Fibroblast of skin of left biceps (primary cell): ENCODE data around the gene NKIRAS2.

ENCODE experiments used
- DNase-seq, 2 experiments: peaks; one replicate each; pipeline ENCODE4 v3.0.0-alpha.2; 2013; ENCODE audit warnings: low read depth in 2 of 2

NKIRAS2 gene

GRCh38 chr17:42019509-42020404 is at the start of gene NKIRAS2:
Gene NKIRAS2, plus strand, starts transcription at chr17:42020090. Its CDS starts 1,488 bp downstream, at chr17:42021578.
- peak; percentile 66 to 68 for DNase-seq

DNA sequence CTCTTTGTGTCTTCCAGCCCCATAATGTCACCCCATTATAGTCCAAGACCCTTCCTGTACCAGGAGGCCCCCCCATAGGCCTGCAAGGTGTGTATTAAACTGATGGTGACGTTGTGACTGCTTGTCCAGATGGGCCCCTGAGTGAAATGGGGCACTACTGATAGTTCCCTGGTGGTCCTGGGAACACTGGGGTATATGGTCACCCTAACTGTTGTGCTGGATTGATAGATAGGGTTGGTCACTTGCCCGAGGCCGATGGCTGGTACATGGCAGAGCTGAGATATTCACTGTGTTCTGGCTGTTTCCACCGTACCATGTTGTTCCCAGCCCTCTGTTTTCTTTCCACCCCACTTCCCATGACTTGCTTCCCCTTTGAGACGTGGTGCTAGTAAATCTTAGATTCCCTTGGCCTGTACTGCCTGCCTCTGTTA is 49.0 kb upstream of the NKIRAS2 start:
- DNase-seq = no peak

- DNase-seq = no peak
Observed at GRCh38 chr17:41971721-41972523, 48.0 kb upstream of the NKIRAS2 start.

DNA sequence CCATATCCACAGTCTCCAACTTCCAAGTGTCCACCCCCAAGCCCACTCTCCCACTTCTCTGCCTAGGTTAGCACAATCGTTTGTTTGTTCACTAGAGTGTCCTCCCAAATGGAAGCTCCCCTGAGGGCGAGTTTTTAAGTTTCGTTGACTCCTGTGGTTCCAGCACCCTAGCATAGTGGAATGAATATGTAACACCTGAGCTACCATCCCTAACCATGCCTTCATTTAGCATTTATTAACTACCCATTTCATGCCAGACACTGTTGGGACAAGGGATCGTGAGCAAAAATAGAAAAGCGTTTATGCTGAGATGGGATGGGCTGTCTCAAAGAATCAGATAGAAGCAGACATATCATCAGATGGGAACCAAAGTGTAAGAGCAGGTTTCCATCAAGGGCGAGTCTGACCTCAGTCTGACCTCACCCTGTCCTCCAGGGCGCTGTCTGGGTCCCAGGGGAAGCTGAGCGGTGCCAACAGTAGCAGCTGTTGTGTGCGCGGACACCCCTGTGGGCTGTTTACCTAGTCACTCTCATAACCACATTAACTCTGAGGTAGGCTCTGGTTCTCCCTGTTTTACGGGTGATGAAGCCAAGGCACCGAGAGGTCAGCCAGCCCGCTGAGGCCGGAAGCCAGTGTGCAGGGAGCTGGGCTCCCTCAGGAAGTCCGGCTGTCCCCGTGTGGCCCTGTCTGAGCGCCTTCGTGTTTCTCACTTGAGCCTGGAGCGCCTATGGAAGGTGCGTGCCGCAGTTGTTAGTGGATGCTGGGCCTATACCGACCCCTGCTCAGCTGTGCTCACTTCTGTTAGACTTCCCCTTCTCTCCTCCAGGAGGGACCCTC is 47.1 kb upstream of the NKIRAS2 start:
- no peak for DNase-seq

DNA sequence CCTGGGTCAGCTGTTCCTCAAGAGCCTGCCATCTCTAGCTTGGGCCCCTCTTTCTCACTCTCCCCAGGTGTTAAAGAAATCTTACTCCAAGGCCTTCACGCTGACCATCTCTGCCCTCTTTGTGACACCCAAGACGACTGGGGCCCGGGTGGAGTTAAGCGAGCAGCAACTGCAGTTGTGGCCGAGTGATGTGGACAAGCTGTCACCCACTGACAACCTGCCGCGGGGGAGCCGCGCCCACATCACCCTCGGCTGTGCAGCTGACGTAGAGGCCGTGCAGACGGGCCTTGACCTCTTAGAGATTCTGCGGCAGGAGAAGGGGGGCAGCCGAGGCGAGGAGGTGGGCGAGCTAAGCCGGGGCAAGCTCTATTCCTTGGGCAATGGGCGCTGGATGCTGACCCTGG is 46.5 kb upstream of the NKIRAS2 start:
- no peak for DNase-seq

DNA sequence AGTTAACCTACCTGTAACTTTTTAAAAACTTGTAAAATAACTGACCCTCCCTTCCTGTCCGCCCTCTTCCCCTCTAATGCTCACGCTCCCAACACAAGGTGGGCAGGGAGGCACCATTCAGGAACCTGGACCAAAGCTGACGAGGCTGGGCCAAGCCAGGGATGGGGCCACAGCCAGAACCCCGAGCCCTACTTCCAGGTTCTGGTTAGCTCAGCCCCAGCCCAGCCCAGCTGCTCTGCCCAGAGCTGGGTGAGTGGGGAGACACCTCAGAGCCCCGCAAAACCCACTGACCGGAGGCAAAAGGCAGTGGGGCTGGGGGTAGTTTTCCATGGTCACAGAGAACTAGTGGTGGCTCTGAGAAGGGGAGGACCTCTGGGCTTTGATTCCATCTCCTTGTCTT is 45.9 kb upstream of the NKIRAS2 start:
- no peak for DNase-seq

GRCh38 chr17:41974658-41975057 is 45.2 kb upstream of the NKIRAS2 start:
- DNase-seq = no peak

DNA sequence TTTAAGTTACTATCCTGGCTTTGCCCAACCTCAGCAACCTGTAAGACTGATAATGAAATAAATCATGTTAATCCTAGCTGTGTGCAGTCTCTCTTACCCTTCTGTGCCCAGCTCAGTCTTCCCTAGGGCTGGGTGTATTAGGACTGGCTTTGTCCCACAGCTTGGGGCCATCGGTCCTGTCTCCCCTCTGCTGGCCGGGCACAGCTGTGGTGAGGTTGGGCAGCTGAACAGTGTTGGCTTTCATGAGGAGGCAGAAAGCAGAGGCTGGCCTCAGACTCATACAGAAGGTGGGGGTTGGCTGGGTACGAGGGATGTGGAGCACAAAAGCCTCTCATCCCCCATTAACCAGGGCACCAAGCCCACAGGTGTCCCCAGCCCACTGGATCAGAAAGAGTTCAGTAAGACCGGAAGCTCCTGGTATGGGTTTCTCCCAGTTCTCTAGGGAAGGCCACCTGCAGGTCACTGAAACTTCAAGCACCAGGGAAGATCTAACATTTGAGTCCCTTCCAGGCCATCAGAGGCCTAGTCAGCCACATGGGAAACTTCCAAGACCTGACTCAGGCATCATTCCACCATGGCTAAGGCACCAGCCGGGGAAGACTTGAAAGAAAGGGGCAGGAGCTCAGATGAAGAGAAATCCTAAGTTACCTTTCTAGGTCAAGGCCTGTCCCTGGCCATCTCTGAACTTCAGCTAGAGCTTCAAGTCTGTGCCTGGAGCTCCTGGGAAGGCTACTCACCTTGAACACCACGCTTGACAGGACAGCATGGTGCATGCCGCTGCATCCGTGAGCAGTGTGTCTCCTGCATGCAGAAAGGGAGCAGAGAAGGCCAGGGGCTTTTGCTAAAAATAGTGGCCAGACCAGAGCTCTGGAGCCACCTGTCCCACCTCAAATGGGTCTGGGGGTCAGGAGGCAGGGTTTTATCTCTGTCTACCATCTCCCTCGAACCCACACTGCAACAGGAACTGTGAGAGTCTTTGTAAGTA is 44.5 kb upstream of the NKIRAS2 start:
- DNase-seq = no peak

- no peak for DNase-seq
Observed at GRCh38 chr17:41976142-41976768, 43.6 kb upstream of the NKIRAS2 start.

DNA sequence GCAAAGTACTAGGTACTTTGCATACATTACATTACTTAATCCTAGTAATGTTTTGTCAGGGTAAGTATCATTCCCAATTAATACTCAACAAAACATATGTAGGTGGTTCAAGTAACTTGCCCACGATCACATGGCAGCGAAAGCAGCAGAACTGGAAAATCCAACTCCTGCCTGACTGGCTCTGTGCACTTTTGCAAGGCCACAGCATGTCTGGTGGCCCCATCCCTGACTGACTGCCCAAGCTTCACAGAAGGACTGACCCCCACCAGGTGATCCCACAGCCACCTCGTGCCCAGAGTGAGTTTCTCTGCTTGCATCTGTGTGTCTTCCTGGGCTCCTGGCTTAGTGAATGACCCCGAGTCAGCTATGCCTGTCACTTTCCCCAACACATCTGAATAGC is 41.9 kb upstream of the NKIRAS2 start:
- DNase-seq = no peak

- no peak for DNase-seq
Observed at GRCh38 chr17:41982026-41982760, 37.7 kb upstream of the NKIRAS2 start.

DNA sequence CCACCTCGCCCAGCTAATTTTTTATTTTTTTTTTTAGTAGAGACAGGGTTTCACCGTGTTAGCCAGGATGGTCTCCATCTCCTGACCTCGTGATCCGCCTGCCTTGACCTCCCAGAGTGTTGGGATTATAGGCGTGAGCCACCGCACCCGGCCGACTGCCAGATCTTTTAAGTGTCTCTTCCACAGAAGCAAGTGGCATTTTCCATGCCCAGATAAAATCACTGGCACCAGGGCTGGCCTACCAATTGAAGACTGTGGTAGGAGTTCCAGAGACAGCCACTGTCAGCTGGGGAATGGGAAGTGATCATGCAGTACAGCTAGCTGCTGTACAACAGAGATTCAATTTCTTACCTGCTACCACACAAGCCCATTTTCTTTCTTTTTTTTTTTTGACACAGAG is 35.4 kb upstream of the NKIRAS2 start:
- no peak for DNase-seq

- DNase-seq = no peak
Observed at GRCh38 chr17:41985919-41986318, 34.0 kb upstream of the NKIRAS2 start.

DNA sequence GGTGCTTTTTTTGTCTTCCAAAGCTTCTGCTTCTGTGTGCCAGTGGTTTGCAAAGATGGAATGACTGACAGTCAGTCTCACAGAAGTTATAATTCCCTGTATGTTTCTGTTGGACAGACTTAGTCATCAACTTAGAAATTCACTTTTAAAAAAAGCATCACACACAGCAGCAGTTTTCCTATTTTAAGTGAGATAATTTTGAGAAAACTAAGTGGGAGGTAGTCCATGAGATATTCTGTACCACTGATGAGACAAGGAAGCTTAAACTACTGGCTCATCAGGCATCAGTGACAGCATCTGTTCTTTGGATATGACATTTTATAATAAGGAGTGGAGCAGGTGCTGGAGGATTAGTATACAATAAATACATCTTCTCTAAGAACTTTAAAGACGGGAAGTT is 33.3 kb upstream of the NKIRAS2 start:
- DNase-seq = no peak

GRCh38 chr17:41987642-41988041 is 32.2 kb upstream of the NKIRAS2 start:
- DNase-seq = no peak

DNA sequence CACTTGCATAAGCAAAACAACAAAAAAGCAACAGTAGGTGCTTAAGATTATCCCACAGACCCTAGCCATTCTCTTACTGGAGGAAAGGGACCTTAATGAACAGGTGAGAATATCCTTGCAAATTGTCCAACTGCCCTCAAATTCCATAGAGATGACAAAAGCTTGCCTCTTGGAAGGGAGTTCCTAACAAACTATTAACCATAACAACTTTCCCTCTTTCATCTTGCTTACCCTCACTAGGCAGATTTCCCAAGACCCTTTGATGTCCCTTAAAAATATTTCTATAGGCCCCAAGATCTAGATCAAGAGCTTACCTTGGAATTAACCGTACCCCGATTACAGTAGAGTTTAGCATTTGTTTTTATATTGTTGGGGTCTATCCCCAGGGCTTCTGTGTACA is 31.5 kb upstream of the NKIRAS2 start:
- DNase-seq = no peak

DNA sequence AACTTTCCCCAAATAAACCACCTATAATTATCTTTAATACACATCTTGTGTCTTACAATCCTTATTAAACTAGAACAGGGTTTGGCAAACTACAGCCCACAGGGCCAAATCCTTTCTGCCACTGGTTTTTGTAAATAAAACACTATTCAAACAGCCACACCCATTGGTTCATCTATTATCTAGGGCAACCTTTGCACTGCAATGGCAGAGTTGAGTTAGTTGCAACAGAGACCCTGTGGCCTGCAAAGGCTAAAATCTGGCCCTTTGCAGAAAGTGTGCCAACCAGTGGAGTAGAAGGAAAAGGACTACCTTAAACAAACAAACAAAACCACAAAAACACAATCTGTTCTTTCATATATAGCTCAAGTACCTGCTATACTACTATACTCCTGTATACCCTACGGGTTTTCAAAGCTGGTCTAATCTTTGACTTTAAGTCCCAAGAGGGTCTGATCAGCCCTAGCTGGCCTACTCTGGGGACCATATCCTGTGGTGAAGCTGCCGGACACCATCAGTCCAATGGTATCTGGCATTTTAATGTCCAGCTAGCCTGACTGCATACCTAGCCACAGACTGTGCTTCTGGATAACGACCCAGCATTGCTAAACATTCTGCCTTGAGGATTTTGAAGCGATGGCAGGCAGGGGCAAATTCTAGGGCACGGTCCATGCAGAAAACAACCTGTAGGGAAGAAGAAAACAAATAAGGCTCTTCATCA is 30.0 kb upstream of the NKIRAS2 start:
- DNase-seq = no peak

- no peak for DNase-seq
Observed at GRCh38 chr17:41992576-41992975, 27.3 kb upstream of the NKIRAS2 start.

- no peak for DNase-seq
Observed at GRCh38 chr17:41996855-41997164, 23.1 kb upstream of the NKIRAS2 start.
